Spleen (tissue), 11 donors: ENCODE measurements around the gene FAM53B. TPM values are rescaled to one million over a fixed set of nuclear protein-coding genes. Genes with fewer than 3 reads are reported as not detected.

Experiments used
- DNase-seq: peaks from one replicate; pipeline ENCODE4 v3.0.0-alpha.2; 2020
- H3K27ac ChIP-seq, 8 donors: fragments of 200-600 bp; sonication (generic) in 7 of 8; 1 replicate in 4 of 8; 2 replicates in 4 of 8; pipeline versions ENCODE4 v1.5.0 to v1.8.0; 2016 to 2021; ENCODE audit warnings: inconsistent platforms in 4 of 8, mild to moderate bottlenecking in 4 of 8, moderate library complexity in 1 of 8
- H3K27me3 ChIP-seq, 7 donors: fragments of 200-600 bp; sonication (generic) in 6 of 7; replicated peaks in 1 of 7; 1 replicate in 4 of 7; 2 replicates in 3 of 7; pipeline versions ENCODE4 v1.5.0 to v1.8.0; 2016 to 2021; ENCODE audit warnings: inconsistent platforms in 3 of 7, mild to moderate bottlenecking in 1 of 7
- H3K36me3 ChIP-seq, 6 donors: fragments of 200-600 bp; sonication (generic) in 5 of 6; 1 replicate in 4 of 6; 2 replicates in 2 of 6; pipeline versions ENCODE4 v1.5.0 to v1.8.0; 2016 to 2021; ENCODE audit warnings: inconsistent platforms in 2 of 6
- H3K4me1 ChIP-seq, 6 donors: fragments of 200-600 bp; sonication (generic) in 5 of 6; 1 replicate in 3 of 6; 2 replicates in 3 of 6; pipeline versions ENCODE4 v1.5.0 to v1.8.0; 2016 to 2021; ENCODE audit warnings: inconsistent platforms in 3 of 6
- H3K4me3 ChIP-seq, 8 donors: fragments of 200-600 bp; sonication (generic) in 7 of 8; 1 replicate in 4 of 8; 2 replicates in 4 of 8; pipeline versions ENCODE4 v1.5.0 to v1.8.0; 2016 to 2021; ENCODE audit warnings: inconsistent platforms in 4 of 8, mild to moderate bottlenecking in 4 of 8, moderate library complexity in 2 of 8
- H3K9me3 ChIP-seq, 8 donors: fragments of 200-600 bp; sonication (generic) in 7 of 8; 1 replicate in 4 of 8; 2 replicates in 4 of 8; pipeline versions ENCODE4 v1.5.0 to v1.8.0; 2016 to 2021; ENCODE audit warnings: inconsistent platforms in 4 of 8
- POLR2A ChIP-seq, 3 donors: fragments of 450-650 bp; IDR thresholded peaks; one replicate each; pipeline ENCODE4 v1.5.1; 2017; ENCODE audit warnings: antibody characterized with exemption in 3 of 3, mild to moderate bottlenecking in 1 of 3
- POLR2AphosphoS5 ChIP-seq, 3 donors: sonication (generic); formaldehyde crosslinking; IDR thresholded peaks; one replicate each; pipeline ENCODE4 v1.5.1; 2017; ENCODE audit warnings: antibody characterized with exemption in 3 of 3
- WGBS, 5 donors: extraction: QIAGEN DNeasy Blood & Tissue Kit in 3 of 5; methylation state at CpG; one replicate each; pipeline versions ENCODE4 v1.1.5 to v1.1.7; 2013 to 2018; 5-methylcytosine and 5-hydroxymethylcytosine counted together
- intact Hi-C: fragments of 100-400 bp; cut with DNase I; formaldehyde crosslinking; loops from one replicate; pipeline ENCODE4 v1.15.0; 2023; ENCODE audit warnings: low total_unique reads
- polyA plus RNA-seq, 3 donors: library from polyadenylated mRNA; stranded (reverse); fragments of 200-250 nt; gene quantifications; one replicate each; pipeline ENCODE4 v1.2.1, GENCODE V29; 2013
- total RNA-seq, 7 donors: library from RNA; depleted of rRNA in 3 of 7; stranded (reverse); fragments of >200 nt in 3 of 7; fragmentation: NEBNext Ultra II Directional in 4 of 7; extraction: Animal tissue kit (Norgen Biotek cat#: 25700) in 4 of 7; gene quantifications; one replicate each; pipeline versions ENCODE4 v1.1.0 to v1.2.1, GENCODE V29; 2016 to 2021
- TF ChIP-seq, protein P1 (sequence below), 11 experiments: fragments of 200-600 bp in 7 of 11; fragments of 450-650 bp in 4 of 11; sonication (generic) in 4 of 11; IDR thresholded peaks in 8 of 11; conservative IDR thresholded peaks in 3 of 11; 1 replicate in 7 of 11; 2 replicates in 4 of 11; pipeline versions ENCODE4 v1.4.0 to v1.8.0; 2016 to 2021; ENCODE audit warnings: antibody characterized with exemption in 11 of 11, inconsistent platforms in 4 of 11, mild to moderate bottlenecking in 1 of 11
- donor health status: healthy with polysubstance abuse.
- donor health status: DM: no; HTN: no; CAD: no; lungs with moderate emphysema.
- donor health status: DM: no; HTN: no; CAD: no.
- donor health status: Bipolar disorder and iron deficiency.
- donor health status: healthy.
- donor health status: DM: no; HTN: no; CAD: no.
- donor health status: DM: yes; HTN: yes; CAD: no.

FAM53B gene
- total and polyA plus RNA-seq, 10 donors: 13.3 to 94.0 (median 56.2) TPM

- peak; percentile 90 for DNase-seq
- no peak for TF ChIP-seq POLR2A (IDR thresholded peaks at IDR 0.05)
- peak in 2 of 3 donors; percentile 67 to 81 for TF ChIP-seq POLR2AphosphoS5 (IDR thresholded peaks at IDR 0.05)
- TF ChIP-seq, protein P1, sequence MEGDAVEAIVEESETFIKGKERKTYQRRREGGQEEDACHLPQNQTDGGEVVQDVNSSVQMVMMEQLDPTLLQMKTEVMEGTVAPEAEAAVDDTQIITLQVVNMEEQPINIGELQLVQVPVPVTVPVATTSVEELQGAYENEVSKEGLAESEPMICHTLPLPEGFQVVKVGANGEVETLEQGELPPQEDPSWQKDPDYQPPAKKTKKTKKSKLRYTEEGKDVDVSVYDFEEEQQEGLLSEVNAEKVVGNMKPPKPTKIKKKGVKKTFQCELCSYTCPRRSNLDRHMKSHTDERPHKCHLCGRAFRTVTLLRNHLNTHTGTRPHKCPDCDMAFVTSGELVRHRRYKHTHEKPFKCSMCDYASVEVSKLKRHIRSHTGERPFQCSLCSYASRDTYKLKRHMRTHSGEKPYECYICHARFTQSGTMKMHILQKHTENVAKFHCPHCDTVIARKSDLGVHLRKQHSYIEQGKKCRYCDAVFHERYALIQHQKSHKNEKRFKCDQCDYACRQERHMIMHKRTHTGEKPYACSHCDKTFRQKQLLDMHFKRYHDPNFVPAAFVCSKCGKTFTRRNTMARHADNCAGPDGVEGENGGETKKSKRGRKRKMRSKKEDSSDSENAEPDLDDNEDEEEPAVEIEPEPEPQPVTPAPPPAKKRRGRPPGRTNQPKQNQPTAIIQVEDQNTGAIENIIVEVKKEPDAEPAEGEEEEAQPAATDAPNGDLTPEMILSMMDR (IDR thresholded peaks at IDR 0.05 in 8 of 11, conservative IDR thresholded peaks at IDR 0.05 in 3 of 11): peak in 2 of 11 experiments; percentile 6 to 15
- peaks cover 80 to 100% (median 100%) of the 10 kb centered on the region in 6 donors for H3K4me1 ChIP-seq
Observed at GRCh38 chr10:124648738-124649137, 95.4 kb downstream of the FAM53B start.

DNA sequence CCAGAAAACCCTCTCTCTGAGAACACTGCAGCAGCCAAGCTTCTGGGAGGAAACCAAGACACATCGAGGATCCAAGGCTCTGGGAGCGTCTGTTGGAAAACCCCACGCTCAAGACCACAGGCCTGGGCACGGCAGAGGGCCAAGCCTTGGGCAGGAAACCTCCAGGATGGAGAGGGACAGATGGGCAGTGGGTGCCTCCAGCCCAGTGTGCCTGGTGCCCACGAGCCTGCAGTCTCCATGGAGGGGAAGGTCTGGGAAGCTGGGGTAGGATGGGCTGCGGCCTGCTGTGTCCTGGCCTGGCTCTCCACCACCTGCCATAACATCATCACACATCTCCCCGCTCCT lies 96.1 kb downstream of the FAM53B start:
- intact Hi-C loops: loop anchor here (10.0 kb wide), 1 partner anchor 97 kb away; the partner anchor contains the start of gene FAM53B
- Histone ChIP-seq H3K9me3 (no peaks in the 10 kb centered on the region), H3K36me3 (peaks cover 0 to 28% (median 0%) of the 10 kb centered on the region in 6 donors), H3K27ac (peak overlapping the region; percentile 87 to 97 (median 92)), H3K4me3 (peak overlapping the region in 5 of 8 donors; percentile 2 to 58 (median 5)), H3K27me3 (no peaks in the 10 kb centered on the region), H3K4me1 (peaks cover 75 to 100% (median 100%) of the 10 kb centered on the region in 6 donors)
- no peak for TF ChIP-seq POLR2A (IDR thresholded peaks at IDR 0.05)
- TF ChIP-seq, protein P1 (IDR thresholded peaks at IDR 0.05 in 8 of 11, conservative IDR thresholded peaks at IDR 0.05 in 3 of 11): no peak
- TF ChIP-seq POLR2AphosphoS5 (IDR thresholded peaks at IDR 0.05): no peak
- WGBS, 5 donors: 14 to 30% (median 22%) methylated on average over 6 to 7 of the region's 7 CpGs
- DNase-seq: peak; percentile 84

More at GRCh38 chr10:124648738-124649137, 95.4 kb downstream of the FAM53B start:
- Histone ChIP-seq H3K4me3 (peak overlapping the region in 2 of 8 donors; percentile 12 to 58), H3K27me3 (no peaks in the 10 kb centered on the region), H3K27ac (peak overlapping the region; percentile 87 to 97 (median 92)), H3K36me3 (peaks cover 0 to 29% (median 0%) of the 10 kb centered on the region in 6 donors), H3K9me3 (no peaks in the 10 kb centered on the region)
- intact Hi-C loops: loop anchor here (10.0 kb wide), 1 partner anchor 96 kb away; the partner anchor contains the start of gene FAM53B
- WGBS, 5 donors: 15 to 72% (median 20%) methylated on average over 7 to 9 of the region's 9 CpGs

- Histone ChIP-seq H3K4me3 (peak overlapping the region in 5 of 8 donors; percentile 2 to 58 (median 5)), H3K36me3 (peaks cover 0 to 33% (median 1%) of the 10 kb centered on the region in 6 donors), H3K4me1 (peaks cover 73 to 100% (median 100%) of the 10 kb centered on the region in 6 donors), H3K27ac (peak overlapping the region; percentile 87 to 97 (median 92)), H3K27me3 (no peaks in the 10 kb centered on the region), H3K9me3 (no peaks in the 10 kb centered on the region)
- peak; percentile 86 to 94 (median 88) for TF ChIP-seq POLR2AphosphoS5 (IDR thresholded peaks at IDR 0.05)
- TF ChIP-seq, protein P1 (IDR thresholded peaks at IDR 0.05 in 8 of 11, conservative IDR thresholded peaks at IDR 0.05 in 3 of 11): peak; percentile 41 to 88 (median 73)
- no peak for TF ChIP-seq POLR2A (IDR thresholded peaks at IDR 0.05)
- 28 to 52% (median 35%) methylated on average over 8 to 9 of the region's 9 CpGs for WGBS, 5 donors
- intact Hi-C loops: loop anchor here (10.0 kb wide), 1 partner anchor 97 kb away; the partner anchor contains the start of gene FAM53B
- DNase-seq: peak; percentile 96
Observed at GRCh38 chr10:124647421-124648130, 96.6 kb downstream of the FAM53B start.
